HL-60 (cell line): ENCODE data around the gene GPC5.

Source experiments
- DNase-seq, 2 experiments: peaks; one replicate each; pipeline ENCODE4 v3.0.0-alpha.2; 2010 to 2020; ENCODE audit warnings: low read depth in 1 of 2, low spot score in 1 of 2
- H3K27ac ChIP-seq: fragments of 250-450 bp; sonication (Bioruptor Pico); replicated peaks from 2 replicates; pipeline ENCODE4 v1.5.1; 2020; ENCODE audit warnings: mild to moderate bottlenecking, moderate library complexity
- H3K27me3 ChIP-seq: fragments of 250-450 bp; sonication (Bioruptor Pico); 2 replicates; pipeline ENCODE4 v1.5.1; 2021; ENCODE audit warnings: mild to moderate bottlenecking, moderate library complexity; ENCODE audit not compliant: insufficient read depth, poor library complexity, severe bottlenecking
- H3K4me3 ChIP-seq: replicated peaks from 2 replicates; pipeline ENCODE4 v1.5.1; 2011; ENCODE audit warnings: mild to moderate bottlenecking, control low read depth, low read length; ENCODE audit not compliant: insufficient read depth
- GABPA ChIP-seq: IDR thresholded peaks from 2 replicates; pipeline ENCODE4 v1.6.1; 2012; ENCODE audit warnings: low read depth
- POLR2AphosphoS5 ChIP-seq: IDR thresholded peaks from 2 replicates; pipeline ENCODE4 v1.6.1; 2012; ENCODE audit warnings: low read depth
- SPI1 ChIP-seq: IDR thresholded peaks from 2 replicates; pipeline ENCODE4 v1.6.1; 2012; ENCODE audit warnings: low read depth, mild to moderate bottlenecking, borderline replicate concordance
- TF ChIP-seq, protein P1 (sequence below): IDR thresholded peaks from one replicate; pipeline ENCODE4 v1.5.1; 2011; ENCODE audit warnings: low read length, control low read depth, inconsistent platforms; ENCODE audit not compliant: insufficient read depth
- TF ChIP-seq, protein P2 (sequence below): IDR thresholded peaks from 2 replicates; pipeline ENCODE4 v1.6.1; 2012; ENCODE audit warnings: low read depth; ENCODE audit not compliant: insufficient replicate concordance

Gene GPC5

DNA sequence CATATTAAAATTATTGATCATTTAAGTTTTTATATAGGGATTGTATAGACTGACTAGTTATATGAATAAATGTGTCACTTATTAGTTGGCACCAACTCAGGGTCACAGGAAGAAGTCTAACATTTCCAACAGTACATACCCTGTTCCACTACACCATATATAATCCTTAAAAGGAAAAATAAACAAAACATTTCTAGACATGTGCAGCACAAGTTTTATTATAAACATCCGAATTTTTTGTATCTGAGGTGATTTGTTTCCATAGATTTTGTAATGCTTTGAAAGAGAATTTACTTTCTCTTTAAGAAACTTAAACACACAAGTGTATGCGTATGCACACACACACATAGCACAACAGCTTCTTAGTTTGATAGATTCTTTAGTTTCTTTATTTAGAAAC is 1409.5 kb downstream of the GPC5 start:
- DNase-seq: no peak
- peaks cover 3% of the 10 kb centered on the region for H3K27me3 ChIP-seq
- TF ChIP-seq POLR2AphosphoS5: no peak
- TF ChIP-seq, protein P1, sequence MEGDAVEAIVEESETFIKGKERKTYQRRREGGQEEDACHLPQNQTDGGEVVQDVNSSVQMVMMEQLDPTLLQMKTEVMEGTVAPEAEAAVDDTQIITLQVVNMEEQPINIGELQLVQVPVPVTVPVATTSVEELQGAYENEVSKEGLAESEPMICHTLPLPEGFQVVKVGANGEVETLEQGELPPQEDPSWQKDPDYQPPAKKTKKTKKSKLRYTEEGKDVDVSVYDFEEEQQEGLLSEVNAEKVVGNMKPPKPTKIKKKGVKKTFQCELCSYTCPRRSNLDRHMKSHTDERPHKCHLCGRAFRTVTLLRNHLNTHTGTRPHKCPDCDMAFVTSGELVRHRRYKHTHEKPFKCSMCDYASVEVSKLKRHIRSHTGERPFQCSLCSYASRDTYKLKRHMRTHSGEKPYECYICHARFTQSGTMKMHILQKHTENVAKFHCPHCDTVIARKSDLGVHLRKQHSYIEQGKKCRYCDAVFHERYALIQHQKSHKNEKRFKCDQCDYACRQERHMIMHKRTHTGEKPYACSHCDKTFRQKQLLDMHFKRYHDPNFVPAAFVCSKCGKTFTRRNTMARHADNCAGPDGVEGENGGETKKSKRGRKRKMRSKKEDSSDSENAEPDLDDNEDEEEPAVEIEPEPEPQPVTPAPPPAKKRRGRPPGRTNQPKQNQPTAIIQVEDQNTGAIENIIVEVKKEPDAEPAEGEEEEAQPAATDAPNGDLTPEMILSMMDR: no peak
- H3K27ac ChIP-seq: no peak overlapping the region
- no peak overlapping the region for H3K4me3 ChIP-seq

- no peak for DNase-seq
- no peak overlapping the region for H3K27ac ChIP-seq
- no peaks in the 10 kb centered on the region for H3K27me3 ChIP-seq
- no peak for TF ChIP-seq GABPA
- no peak overlapping the region for H3K4me3 ChIP-seq
These were observed 1422.9 kb downstream of the GPC5 start for GRCh38 chr13:92821324-92821723.

- Histone ChIP-seq H3K27me3 (no peaks in the 10 kb centered on the region), H3K27ac (no peak overlapping the region), H3K4me3 (no peak overlapping the region)
- TF ChIP-seq POLR2AphosphoS5 (no peak), GABPA (no peak), SPI1 (no peak)
- TF ChIP-seq, protein P1: no peak
- TF ChIP-seq, protein P2, sequence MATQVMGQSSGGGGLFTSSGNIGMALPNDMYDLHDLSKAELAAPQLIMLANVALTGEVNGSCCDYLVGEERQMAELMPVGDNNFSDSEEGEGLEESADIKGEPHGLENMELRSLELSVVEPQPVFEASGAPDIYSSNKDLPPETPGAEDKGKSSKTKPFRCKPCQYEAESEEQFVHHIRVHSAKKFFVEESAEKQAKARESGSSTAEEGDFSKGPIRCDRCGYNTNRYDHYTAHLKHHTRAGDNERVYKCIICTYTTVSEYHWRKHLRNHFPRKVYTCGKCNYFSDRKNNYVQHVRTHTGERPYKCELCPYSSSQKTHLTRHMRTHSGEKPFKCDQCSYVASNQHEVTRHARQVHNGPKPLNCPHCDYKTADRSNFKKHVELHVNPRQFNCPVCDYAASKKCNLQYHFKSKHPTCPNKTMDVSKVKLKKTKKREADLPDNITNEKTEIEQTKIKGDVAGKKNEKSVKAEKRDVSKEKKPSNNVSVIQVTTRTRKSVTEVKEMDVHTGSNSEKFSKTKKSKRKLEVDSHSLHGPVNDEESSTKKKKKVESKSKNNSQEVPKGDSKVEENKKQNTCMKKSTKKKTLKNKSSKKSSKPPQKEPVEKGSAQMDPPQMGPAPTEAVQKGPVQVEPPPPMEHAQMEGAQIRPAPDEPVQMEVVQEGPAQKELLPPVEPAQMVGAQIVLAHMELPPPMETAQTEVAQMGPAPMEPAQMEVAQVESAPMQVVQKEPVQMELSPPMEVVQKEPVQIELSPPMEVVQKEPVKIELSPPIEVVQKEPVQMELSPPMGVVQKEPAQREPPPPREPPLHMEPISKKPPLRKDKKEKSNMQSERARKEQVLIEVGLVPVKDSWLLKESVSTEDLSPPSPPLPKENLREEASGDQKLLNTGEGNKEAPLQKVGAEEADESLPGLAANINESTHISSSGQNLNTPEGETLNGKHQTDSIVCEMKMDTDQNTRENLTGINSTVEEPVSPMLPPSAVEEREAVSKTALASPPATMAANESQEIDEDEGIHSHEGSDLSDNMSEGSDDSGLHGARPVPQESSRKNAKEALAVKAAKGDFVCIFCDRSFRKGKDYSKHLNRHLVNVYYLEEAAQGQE: no peak
- no peak for DNase-seq
These were observed 1424.6 kb downstream of the GPC5 start for GRCh38 chr13:92823059-92823458.

GRCh38 chr13:92825938-92826596 is 1427.6 kb downstream of the GPC5 start:
- TF ChIP-seq, protein P2: no peak
- TF ChIP-seq, protein P1: no peak
- no peak for TF ChIP-seq GABPA
- TF ChIP-seq SPI1: no peak
- no peak for TF ChIP-seq POLR2AphosphoS5
- no peak for DNase-seq
- Histone ChIP-seq H3K4me3 (no peak overlapping the region), H3K27me3 (no peaks in the 10 kb centered on the region), H3K27ac (no peak overlapping the region)
